ENCODE data around the gene CEACAM19. TPM values are rescaled to one million over a fixed set of nuclear protein-coding genes. Genes with fewer than 3 reads are reported as not detected.

CEACAM19 gene
- total and polyA plus RNA-seq, 2 of the 13 experiments (the other 11 are each of a cell fraction or from before 2014, with no cell fraction given) = 1.3 to 4.0 TPM

- TF ChIP-seq, protein P1, sequence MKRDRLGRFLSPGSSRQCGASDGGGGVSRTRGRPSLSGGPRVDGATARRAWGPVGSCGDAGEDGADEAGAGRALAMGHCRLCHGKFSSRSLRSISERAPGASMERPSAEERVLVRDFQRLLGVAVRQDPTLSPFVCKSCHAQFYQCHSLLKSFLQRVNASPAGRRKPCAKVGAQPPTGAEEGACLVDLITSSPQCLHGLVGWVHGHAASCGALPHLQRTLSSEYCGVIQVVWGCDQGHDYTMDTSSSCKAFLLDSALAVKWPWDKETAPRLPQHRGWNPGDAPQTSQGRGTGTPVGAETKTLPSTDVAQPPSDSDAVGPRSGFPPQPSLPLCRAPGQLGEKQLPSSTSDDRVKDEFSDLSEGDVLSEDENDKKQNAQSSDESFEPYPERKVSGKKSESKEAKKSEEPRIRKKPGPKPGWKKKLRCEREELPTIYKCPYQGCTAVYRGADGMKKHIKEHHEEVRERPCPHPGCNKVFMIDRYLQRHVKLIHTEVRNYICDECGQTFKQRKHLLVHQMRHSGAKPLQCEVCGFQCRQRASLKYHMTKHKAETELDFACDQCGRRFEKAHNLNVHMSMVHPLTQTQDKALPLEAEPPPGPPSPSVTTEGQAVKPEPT (CRISPR knock-in tag; IDR thresholded peaks at IDR 0.05; ENCODE audit: low read depth) = no peak
- peak; percentile 45; the same call in 1 of the 2 replicates for TF ChIP-seq RXRB (CRISPR knock-in tag; IDR thresholded peaks at IDR 0.05; ENCODE audit: borderline replicate concordance)
These were observed 13.9 kb downstream of the CEACAM19 start (continued) for GRCh38 chr19:44684892-44685863.

DNA sequence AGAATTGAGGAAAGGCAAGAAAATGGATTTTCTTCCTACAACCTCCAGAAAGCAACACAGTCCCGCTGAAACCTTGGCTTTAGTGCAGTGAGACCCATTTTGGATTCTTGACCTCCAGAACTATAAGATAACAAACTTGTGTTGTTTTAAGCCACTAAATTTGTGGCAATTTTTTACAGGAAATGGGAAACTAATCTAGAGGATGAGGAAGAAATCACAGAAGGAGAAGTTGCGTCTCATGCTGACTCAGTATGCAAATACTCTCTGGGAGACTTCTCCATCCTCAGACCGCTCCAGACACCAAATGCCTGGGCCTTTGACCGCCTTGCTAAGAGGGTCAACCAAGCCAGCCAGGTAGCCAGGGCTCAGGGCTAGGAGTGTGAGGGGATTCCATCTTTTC is 14.6 kb downstream of the CEACAM19 start:
- POLR2A ChIA-PET = interaction anchor here (0.7 kb wide), 1 partner anchor 9 kb away, joined by 3 read pairs; no protein-coding TSS in a partner anchor
- CTCF ChIA-PET (ENCODE audit: low intra/inter-chr PET ratio, low total read pairs) = no interaction called here
- no peak overlapping the region for H3K4me3 ChIP-seq (replicated peaks in 1 of 3; ENCODE audit: insufficient read depth in 1 of 3, low read depth in 2 of 3, low read length in 3 of 3)
- no peak overlapping the region for H3K9ac ChIP-seq (ENCODE audit: insufficient read depth, low read depth, low read length)
- H4K20me1 ChIP-seq (ENCODE audit: insufficient read depth, low read length) = no peaks in the 10 kb centered on the region
- no peak overlapping the region for H3K27ac ChIP-seq (ENCODE audit: extremely low read length, insufficient read depth, low read length)
- H3K9me3 ChIP-seq (ENCODE audit: low read length) = no peaks in the 10 kb centered on the region
- FAIRE-seq = no peak
- no peak overlapping the region for H2AFZ ChIP-seq (ENCODE audit: low read length)
- no peaks in the 10 kb centered on the region for H3K27me3 ChIP-seq (ENCODE audit: control insufficient read depth in 1 of 2, insufficient read depth in 2 of 2, low read length in 2 of 2)
- no peak overlapping the region for H3K4me2 ChIP-seq (ENCODE audit: low read depth, low read length)
- H3K4me1 ChIP-seq (ENCODE audit: insufficient read depth, low read length) = peaks cover 34% of the 10 kb centered on the region
- peaks cover 0 to 1% of the 10 kb centered on the region in 2 experiments; a peak in 1 of 5 replicates for H3K36me3 ChIP-seq (replicated peaks in 1 of 2; ENCODE audit: control insufficient read depth in 1 of 2, insufficient read depth in 2 of 2, low read length in 2 of 2)
- no TSS peak for BruUV-seq (replicated peaks)
- in situ Hi-C loops (cut with HindIII; ENCODE audit: extremely low pct_ligation_motif_present, low pct_unique_long_range_greater_than_20kb) (loop anchor here (5.0 kb wide), 3 partner anchors 36 to 161 kb away; partner anchors contain the start of gene NECTIN2), intact Hi-C loops (cut with micrococcal nuclease; ENCODE audit: unreplicated experiment) (no loop called here)
- WGBS (ENCODE audit: low lambda C conversion rate) = 91% methylated on average over 4 of the region's 4 CpGs
- no peak for DNase-seq (ENCODE audit: low spot score)
- H3K79me2 ChIP-seq (ENCODE audit: insufficient read depth, low read length) = no peaks in the 10 kb centered on the region
- no peak for ATAC-seq
- TF ChIP-seq FOXO1 (CRISPR knock-in tag; IDR thresholded peaks at IDR 0.05) (no peak), UBTF (CRISPR knock-in tag; IDR thresholded peaks at IDR 0.05) (no peak), KMT2A (CRISPR knock-in tag; IDR thresholded peaks at IDR 0.05) (no peak), KDM2A (CRISPR knock-in tag; IDR thresholded peaks at IDR 0.05; ENCODE audit: borderline replicate concordance, low read depth) (no peak), NR2C2 (CRISPR knock-in tag; IDR thresholded peaks at IDR 0.05; ENCODE audit: borderline replicate concordance) (no peak), STAT5B (CRISPR knock-in tag; IDR thresholded peaks at IDR 0.05) (no peak), ZKSCAN1 (IDR thresholded peaks at IDR 0.05; ENCODE audit: low read length) (no peak), ZNF432 (CRISPR knock-in tag; IDR thresholded peaks at IDR 0.05; ENCODE audit: borderline replicate concordance) (no peak), THAP11 (CRISPR knock-in tag; IDR thresholded peaks at IDR 0.05) (no peak), ZNF781 (CRISPR knock-in tag; IDR thresholded peaks at IDR 0.05; ENCODE audit: borderline replicate concordance, not compliant biosample characterization) (no peak), ZNF749 (CRISPR knock-in tag; IDR thresholded peaks at IDR 0.05; ENCODE audit: borderline replicate concordance) (no peak), NCOA2 (CRISPR knock-in tag; IDR thresholded peaks at IDR 0.05) (no peak), HIC2 (CRISPR knock-in tag; IDR thresholded peaks at IDR 0.05; ENCODE audit: low read depth) (no peak), IRF2 (CRISPR knock-in tag; IDR thresholded peaks at IDR 0.05) (no peak)
